H9 (cell line): ENCODE measurements around the gene PDE8A. TPM values are rescaled to one million over a fixed set of nuclear protein-coding genes. Genes with fewer than 3 reads are reported as not detected.
"Not testable (repeated sequence)": the region's sequence is repeated elsewhere in the genome, so short reads cannot be mapped to it uniquely, and the experiment has no call there.

ENCODE experiments used
- DNase-seq: peaks from one replicate; pipeline ENCODE4 v3.0.0-alpha.2; 2017
- H2AFZ ChIP-seq: one replicate; pipeline ENCODE4 v1.6.1; 2013; ENCODE audit warnings: mild to moderate bottlenecking, low read length, control low read depth, moderate library complexity
- H2AK5ac ChIP-seq: 2 replicates; pipeline ENCODE4 v1.6.1; 2013; ENCODE audit warnings: low read length, control low read depth, mixed read lengths; ENCODE audit not compliant: insufficient read length
- H2BK120ac ChIP-seq: one replicate; pipeline ENCODE4 v1.6.1; 2013; ENCODE audit warnings: low read depth, mild to moderate bottlenecking, low read length, control low read depth, inconsistent platforms; ENCODE audit not compliant: poor library complexity, severe bottlenecking
- H2BK12ac ChIP-seq: 2 replicates; pipeline ENCODE4 v1.6.1; 2013; ENCODE audit warnings: low read length, control low read depth, mixed read lengths, low read depth; ENCODE audit not compliant: insufficient read length
- H2BK15ac ChIP-seq: 2 replicates; pipeline ENCODE4 v1.6.1; 2013; ENCODE audit warnings: low read depth, low read length, control low read depth
- H2BK20ac ChIP-seq: one replicate; pipeline ENCODE4 v1.6.1; 2013; ENCODE audit warnings: low read depth, mild to moderate bottlenecking, low read length, control low read depth, inconsistent platforms; ENCODE audit not compliant: poor library complexity, severe bottlenecking
- H2BK5ac ChIP-seq: 2 replicates; pipeline ENCODE4 v1.6.1; 2013; ENCODE audit warnings: low read length, control low read depth, mixed read lengths; ENCODE audit not compliant: insufficient read length
- H3K14ac ChIP-seq: 2 replicates; pipeline ENCODE4 v1.6.1; 2013; ENCODE audit warnings: low read length, control low read depth; ENCODE audit not compliant: insufficient read depth
- H3K18ac ChIP-seq: 2 replicates; pipeline ENCODE4 v1.6.1; 2013; ENCODE audit warnings: low read depth, mild to moderate bottlenecking, mixed read lengths, low read length, control low read depth; ENCODE audit not compliant: insufficient read length
- H3K23ac ChIP-seq: 2 replicates; pipeline ENCODE4 v1.6.1; 2013; ENCODE audit warnings: low read length, control low read depth, mixed read lengths, low read depth; ENCODE audit not compliant: insufficient read length
- H3K23me2 ChIP-seq: 2 replicates; pipeline ENCODE4 v1.6.1; 2013; ENCODE audit warnings: low read depth, mild to moderate bottlenecking, mixed read lengths, low read length, control low read depth; ENCODE audit not compliant: insufficient read length, poor library complexity, severe bottlenecking
- H3K27ac ChIP-seq: 2 replicates; pipeline ENCODE4 v1.5.1; 2013; ENCODE audit warnings: low read length, control low read depth, mixed read lengths, low read depth; ENCODE audit not compliant: insufficient read length
- H3K27me3 ChIP-seq: 2 replicates; pipeline ENCODE4 v1.6.1; 2013; ENCODE audit warnings: low read length, control low read depth, inconsistent platforms; ENCODE audit not compliant: insufficient read depth
- H3K4ac ChIP-seq: 2 replicates; pipeline ENCODE4 v1.6.1; 2013; ENCODE audit warnings: low read depth, mild to moderate bottlenecking, control low read depth, inconsistent platforms, low read length, moderate library complexity
- H3K4me1 ChIP-seq: 2 replicates; pipeline ENCODE4 v1.6.1; 2013; ENCODE audit warnings: low read length, control low read depth, inconsistent platforms; ENCODE audit not compliant: insufficient read depth
- H3K4me2 ChIP-seq: 2 replicates; pipeline ENCODE4 v1.6.1; 2013; ENCODE audit warnings: low read length, control low read depth, mixed read lengths; ENCODE audit not compliant: insufficient read length, insufficient read depth
- H3K56ac ChIP-seq: 2 replicates; pipeline ENCODE4 v1.6.1; 2013; ENCODE audit warnings: low read depth, mild to moderate bottlenecking, mixed read lengths, low read length, control low read depth; ENCODE audit not compliant: insufficient read length
- H3K79me1 ChIP-seq: 2 replicates; pipeline ENCODE4 v1.6.1; 2013; ENCODE audit warnings: low read depth, mild to moderate bottlenecking, moderate library complexity, low read length, control low read depth, inconsistent platforms; ENCODE audit not compliant: insufficient read depth, poor library complexity, severe bottlenecking
- H3K79me2 ChIP-seq: 2 replicates; pipeline ENCODE4 v1.6.1; 2013; ENCODE audit warnings: low read length, control low read depth, inconsistent platforms; ENCODE audit not compliant: insufficient read depth
- H3K9ac ChIP-seq: 2 replicates; pipeline ENCODE4 v1.6.1; 2013; ENCODE audit warnings: low read length, control low read depth, mixed read lengths; ENCODE audit not compliant: insufficient read length; ENCODE audit errors: extremely low read depth
- H3K9me3 ChIP-seq: one replicate; pipeline ENCODE4 v1.6.1; 2013; ENCODE audit warnings: low read depth, low read length, inconsistent platforms; ENCODE audit not compliant: control insufficient read depth
- H3T11ph ChIP-seq: one replicate; pipeline ENCODE4 v1.6.1; 2013; ENCODE audit warnings: mild to moderate bottlenecking, low read length, control low read depth, inconsistent platforms
- H4K20me1 ChIP-seq: one replicate; pipeline ENCODE4 v1.6.1; 2013; ENCODE audit not compliant: control insufficient read depth, insufficient read length, insufficient read depth
- H4K5ac ChIP-seq: 2 replicates; pipeline ENCODE4 v1.6.1; 2013; ENCODE audit warnings: low read depth, mild to moderate bottlenecking, mixed read lengths, low read length, control low read depth; ENCODE audit not compliant: insufficient read length
- H4K8ac ChIP-seq: replicated peaks from 2 replicates; pipeline ENCODE4 v1.6.1; 2013; ENCODE audit warnings: low read length, control low read depth, mixed read lengths, low read depth; ENCODE audit not compliant: insufficient read length
- H4K91ac ChIP-seq: 2 replicates; pipeline ENCODE4 v1.6.1; 2013; ENCODE audit warnings: low read depth, mild to moderate bottlenecking, moderate library complexity, mixed read lengths, low read length, control low read depth; ENCODE audit not compliant: insufficient read length
- H3K27ac Mint-ChIP-seq, 3 experiments: 2 replicates in 2 of 3; 3 replicates in 1 of 3; pipeline ENCODE4 v1.8.0; 2020 to 2021; ENCODE audit warnings: mixed read lengths in 3 of 3, mild to moderate bottlenecking in 1 of 3, moderate library complexity in 1 of 3
- H3K27me3 Mint-ChIP-seq: 2 replicates; pipeline ENCODE4 v1.8.0; 2021; ENCODE audit warnings: low read depth, mild to moderate bottlenecking, moderate library complexity, mixed read lengths
- H3K36me3 Mint-ChIP-seq, 3 experiments: 2 replicates in 2 of 3; 3 replicates in 1 of 3; pipeline ENCODE4 v1.8.0; 2020 to 2021; ENCODE audit warnings: low read depth in 3 of 3, mixed read lengths in 3 of 3; ENCODE audit not compliant: insufficient read depth in 1 of 3
- H3K4me1 Mint-ChIP-seq, 2 experiments: 2 replicates each; pipeline ENCODE4 v1.8.0; 2020; ENCODE audit warnings: mixed read lengths in 2 of 2
- H3K4me3 Mint-ChIP-seq, 2 experiments: 2 replicates in 1 of 2; 3 replicates in 1 of 2; pipeline ENCODE4 v1.8.0; 2020 to 2021; ENCODE audit warnings: mild to moderate bottlenecking in 2 of 2, mixed read lengths in 2 of 2, moderate library complexity in 1 of 2
- H3K9me3 Mint-ChIP-seq, 2 experiments: 2 replicates in 1 of 2; 3 replicates in 1 of 2; pipeline ENCODE4 v1.8.0; 2020; ENCODE audit warnings: mild to moderate bottlenecking in 2 of 2, mixed read lengths in 2 of 2, moderate library complexity in 1 of 2
- CTCF ChIP-seq: fragments of 200-600 bp; sonication (generic); conservative IDR thresholded peaks from 3 replicates; pipeline ENCODE4 v1.8.0; 2021; ENCODE audit warnings: antibody characterized with exemption, mild to moderate bottlenecking
- WGBS: extraction: QIAGEN DNeasy Blood & Tissue Kit; methylation state at CpG from one replicate; pipeline ENCODE4 v1.1.7; 2013; ENCODE audit warnings: missing lambda C conversion rate, low lambda C conversion rate, mixed read lengths; ENCODE audit not compliant: insufficient read length; ENCODE audit errors: extremely low coverage; 5-methylcytosine and 5-hydroxymethylcytosine counted together
- total RNA-seq: library from RNA; stranded (reverse); gene quantifications from 2 replicates; pipeline ENCODE4 v1.2.1, GENCODE V29; 2021

Gene PDE8A
- total RNA-seq, 1 experiment from 2014 or later, result 9.3 TPM

GRCh38 chr15:85011160-85011571 is 29.5 kb downstream of the PDE8A start:
- Histone ChIP-seq H2BK20ac (no peak overlapping the region), H2BK5ac (no peak overlapping the region), H3K27ac (no peak overlapping the region), H3K14ac (no peak overlapping the region), H2BK120ac (no peak overlapping the region), H4K20me1 (no peaks in the 10 kb centered on the region), H4K8ac (no peak overlapping the region), H3K4me1 (no peaks in the 10 kb centered on the region), H3K79me1 (no peaks in the 10 kb centered on the region), H3K4ac (no peak overlapping the region), H4K91ac (no peak overlapping the region), H3K23ac (no peak overlapping the region), H3K9me3 (no peaks in the 10 kb centered on the region), H2AK5ac (no peak overlapping the region), H3K27me3 (no peaks in the 10 kb centered on the region), H2BK12ac (no peak overlapping the region), H2BK15ac (no peak overlapping the region), H3K56ac (no peak overlapping the region), H3K4me2 (no peak overlapping the region), H4K5ac (no peak overlapping the region), H3K18ac (no peak overlapping the region), H3K79me2 (no peaks in the 10 kb centered on the region), H3K9ac (no peak overlapping the region), H3T11ph (no peak overlapping the region), H2AFZ (no peak overlapping the region), H3K23me2 (no peaks in the 10 kb centered on the region)
- no peak overlapping the region for H3K27ac Mint-ChIP-seq
- H3K4me3 Mint-ChIP-seq, result no peak overlapping the region
- WGBS, result no CpG with 5 or more reads among the region's 3 CpGs
- peaks cover 11 to 15% of the 10 kb centered on the region in 2 experiments for H3K4me1 Mint-ChIP-seq
- no peaks in the 10 kb centered on the region for H3K9me3 Mint-ChIP-seq
- no peak for TF ChIP-seq CTCF
- no peaks in the 10 kb centered on the region for H3K27me3 Mint-ChIP-seq
- DNase-seq, result no peak
- no peaks in the 10 kb centered on the region for H3K36me3 Mint-ChIP-seq

GRCh38 chr15:85011724-85012123 is 30.1 kb downstream of the PDE8A start:
- H4K20me1 ChIP-seq, H3K56ac ChIP-seq, H3K23me2 ChIP-seq, H3K18ac ChIP-seq, H3K4me3 Mint-ChIP-seq, DNase-seq, H2AK5ac ChIP-seq, H2BK20ac ChIP-seq, H3K9me3 Mint-ChIP-seq, H3K23ac ChIP-seq, H3K9ac ChIP-seq, H3T11ph ChIP-seq, H4K91ac ChIP-seq, H3K79me1 ChIP-seq, H3K4me1 ChIP-seq, H3K27ac Mint-ChIP-seq, H3K79me2 ChIP-seq, H4K5ac ChIP-seq, H4K8ac ChIP-seq, H3K27ac ChIP-seq, H2BK12ac ChIP-seq, H3K27me3 ChIP-seq, H3K4ac ChIP-seq, H3K4me2 ChIP-seq, H3K27me3 Mint-ChIP-seq, H3K14ac ChIP-seq, H3K9me3 ChIP-seq, H2BK15ac ChIP-seq, H2BK5ac ChIP-seq, H2AFZ ChIP-seq, H3K36me3 Mint-ChIP-seq, H2BK120ac ChIP-seq: not testable (repeated sequence)
- no CpG with 5 or more reads among the region's 2 CpGs for WGBS
- peaks cover 9 to 13% of the 10 kb centered on the region in 2 experiments for H3K4me1 Mint-ChIP-seq
